ENCODE data around the gene KCND3.

GRCh38 chr1:111812306-111812705 is 177.2 kb downstream of the KCND3 start:
- TF ChIP-seq POLR2AphosphoS5 (IDR thresholded peaks at IDR 0.05; ENCODE audit: low read depth), result no peak
- no peak for TF ChIP-seq ETS1 (IDR thresholded peaks at IDR 0.05)
- TF ChIP-seq CTCF (conservative IDR thresholded peaks at IDR 0.05; ENCODE audit: low read depth in 2 of 2), result no peak
- TF ChIP-seq EZH2phosphoT487 (IDR thresholded peaks at IDR 0.05; ENCODE audit: unreplicated experiment), result no peak
- no peak for TF ChIP-seq JUNB (IDR thresholded peaks at IDR 0.05; ENCODE audit: unreplicated experiment)
- TF ChIP-seq EZH2 (IDR thresholded peaks at IDR 0.05; ENCODE audit: low read depth, unreplicated experiment), result no peak
- no peak for TF ChIP-seq ZNF462 (CRISPR knock-in tag; IDR thresholded peaks at IDR 0.05)
- TF ChIP-seq ZNF114 (CRISPR knock-in tag; IDR thresholded peaks at IDR 0.05), result no peak
- no peak for TF ChIP-seq REST (IDR thresholded peaks at IDR 0.05; ENCODE audit: unreplicated experiment)
- no peak for TF ChIP-seq ZNF331 (CRISPR knock-in tag; IDR thresholded peaks at IDR 0.05; ENCODE audit: low read depth)
